HG03378 (cell line): ENCODE results near the gene DMBT1.
A peak's percentile ranks its signal among the peaks of the same experiment; 100 is the strongest.

Experiments
- ATAC-seq: cut with Tn5 transposase; IDR thresholded peaks from one replicate; pipeline ENCODE4 v1.9.1; 2021; ENCODE audit warnings: mild to moderate bottlenecking, moderate library complexity; ENCODE audit not compliant: unreplicated experiment

DMBT1 gene

GRCh38 chr10:122560279-122560804, at the start of gene DMBT1:
TSS of gene DMBT1 (plus strand) at chr10:122560754. CDS start at chr10:122560771, 17 bp downstream.
- ATAC-seq = no peak

- ATAC-seq = no peak
These were observed 47.5 kb upstream of the DMBT1 start for GRCh38 chr10:122513053-122513452.

- no peak for ATAC-seq
These were observed 46.3 kb upstream of the DMBT1 start for GRCh38 chr10:122514045-122514840.

GRCh38 chr10:122515022-122515424, 45.5 kb upstream of the DMBT1 start:
- no peak for ATAC-seq

DNA sequence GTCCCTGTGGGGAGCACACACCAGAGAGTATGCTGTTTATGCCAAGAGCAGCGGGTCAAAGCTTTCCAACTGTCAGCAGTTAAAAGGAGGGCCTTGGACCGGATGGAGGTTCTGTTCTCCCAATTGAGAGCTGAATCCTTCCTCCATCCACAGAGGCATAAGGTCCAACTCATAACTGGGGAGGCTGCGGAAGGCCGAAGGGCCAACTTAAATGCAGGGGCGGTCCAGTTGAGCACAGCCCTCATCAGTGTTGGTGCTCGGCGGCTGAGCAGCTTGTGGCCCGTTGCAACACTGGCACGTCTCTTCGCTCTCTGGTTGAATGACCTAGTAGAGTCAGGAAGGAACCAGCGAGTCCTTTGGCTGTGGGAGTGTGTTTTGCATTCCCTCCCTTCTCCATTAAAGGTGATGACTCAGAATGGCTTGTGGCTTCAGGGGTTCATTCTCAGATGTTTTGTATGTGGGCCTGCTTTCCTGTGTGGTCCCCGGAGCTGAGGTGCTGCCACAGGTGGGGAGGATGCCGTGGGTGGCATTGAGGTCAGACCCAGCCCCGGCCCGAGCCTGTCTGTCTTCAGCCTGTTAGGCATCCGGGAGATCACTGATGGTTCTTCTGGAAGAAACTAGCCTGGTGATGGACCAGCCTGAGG, 44.8 kb upstream of the DMBT1 start:
- peak; percentile 77 for ATAC-seq

GRCh38 chr10:122516734-122517133, 43.8 kb upstream of the DMBT1 start:
- ATAC-seq = no peak

GRCh38 chr10:122519144-122519543, 41.4 kb upstream of the DMBT1 start:
- ATAC-seq = no peak

DNA sequence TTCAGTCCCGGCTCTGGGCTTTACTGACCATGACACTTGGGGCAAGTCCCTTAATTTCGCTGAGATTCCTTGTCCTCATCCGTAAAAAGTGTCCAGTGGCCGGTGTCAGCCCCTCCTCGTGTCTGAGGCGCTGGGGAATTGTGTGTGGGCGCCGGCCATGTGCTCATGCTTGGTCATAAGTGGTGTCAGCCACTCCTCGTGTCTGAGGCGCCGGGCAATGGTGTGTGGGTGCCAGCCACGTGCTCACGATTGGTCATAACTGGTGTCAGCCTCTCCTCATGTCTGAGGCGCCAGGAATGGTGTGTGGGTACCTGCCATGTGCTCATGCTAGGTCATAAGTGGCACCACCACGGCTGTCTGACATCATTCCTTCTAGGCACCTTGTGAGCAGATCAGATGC, 40.7 kb upstream of the DMBT1 start:
- ATAC-seq = no peak

DNA sequence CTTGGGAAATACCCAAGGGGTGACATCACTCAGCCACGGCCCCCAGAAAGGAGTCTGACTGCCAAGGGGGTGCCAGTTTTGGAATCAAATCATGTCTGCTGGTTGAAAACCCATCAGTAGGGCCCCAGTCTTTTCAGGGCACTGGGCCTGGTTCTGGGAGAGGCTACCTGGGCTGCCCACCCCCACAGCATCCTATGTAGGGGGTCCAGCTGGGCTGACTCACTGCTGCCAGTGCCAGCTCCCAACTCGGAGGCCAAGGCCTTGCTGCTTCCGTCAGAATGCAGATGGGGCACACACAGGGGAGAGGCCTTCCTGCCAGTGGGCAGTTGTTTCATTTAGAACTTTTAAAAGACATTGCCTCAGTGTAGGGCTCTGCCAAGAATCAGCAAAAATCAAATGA, 39.5 kb upstream of the DMBT1 start:
- ATAC-seq = no peak

- ATAC-seq = no peak
These were observed 35.7 kb upstream of the DMBT1 start for GRCh38 chr10:122524811-122525210.

DNA sequence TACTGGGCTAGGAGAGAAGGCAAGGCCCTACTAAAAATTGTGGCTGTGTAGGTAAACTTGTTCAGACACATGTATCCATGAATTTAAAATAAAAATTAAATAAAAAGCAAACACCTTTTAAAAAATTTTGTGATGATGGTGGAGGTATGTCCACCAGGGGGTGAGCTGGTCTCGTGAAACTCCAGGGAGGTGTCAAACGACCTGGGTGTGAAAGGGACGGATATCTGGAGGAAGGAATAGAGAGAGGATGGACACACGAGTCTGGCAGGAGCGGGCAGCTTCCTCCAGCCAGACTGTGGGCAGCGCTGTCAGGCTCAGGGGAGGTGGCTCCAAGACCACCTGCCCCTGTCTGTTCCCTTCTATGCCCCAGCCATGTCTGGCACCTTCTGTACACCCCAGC, 34.8 kb upstream of the DMBT1 start:
- ATAC-seq = no peak

DNA sequence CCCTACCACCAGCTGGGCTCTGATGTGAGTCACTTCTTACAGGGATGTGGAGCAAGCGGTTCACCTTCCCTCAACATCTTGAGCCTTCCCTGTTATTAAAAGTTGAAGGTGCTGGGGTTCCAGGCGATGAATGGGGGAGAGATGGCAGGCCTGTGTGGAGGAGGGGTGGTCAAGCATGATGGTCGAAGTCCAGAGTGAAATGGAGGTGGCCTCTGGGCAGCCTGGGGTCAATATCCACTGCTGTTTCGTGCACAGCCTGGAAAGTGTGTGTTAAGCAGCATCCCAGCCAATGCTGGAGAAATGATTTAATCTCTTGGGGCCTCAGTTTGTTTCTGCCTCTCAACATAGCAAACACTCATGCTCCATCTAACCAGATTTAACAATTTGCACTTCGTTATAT, 33.7 kb upstream of the DMBT1 start:
- no peak for ATAC-seq

DNA sequence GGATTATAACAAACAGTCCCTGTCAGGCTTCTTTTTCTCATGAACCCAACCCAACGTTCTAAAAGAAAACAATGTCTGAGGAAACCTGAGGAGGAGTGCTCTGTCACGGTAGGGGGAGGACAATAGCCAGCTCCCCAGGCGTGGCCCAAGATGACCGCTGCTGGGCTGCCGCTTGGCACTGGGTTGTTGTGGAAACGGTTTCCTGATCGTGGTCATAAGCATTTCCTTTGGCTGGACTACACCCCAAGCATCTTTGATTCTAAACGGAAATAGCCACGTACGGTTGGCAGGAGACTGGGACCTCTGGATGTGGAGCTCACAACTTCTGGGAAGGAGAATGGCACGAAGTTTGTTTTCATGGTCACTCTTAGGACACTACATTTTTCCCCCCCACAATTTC, 30.4 kb upstream of the DMBT1 start:
- ATAC-seq = no peak

- no peak for ATAC-seq
These were observed 29.3 kb upstream of the DMBT1 start for GRCh38 chr10:122531261-122531660.

- no peak for ATAC-seq
These were observed 28.6 kb upstream of the DMBT1 start for GRCh38 chr10:122531939-122532338.

DNA sequence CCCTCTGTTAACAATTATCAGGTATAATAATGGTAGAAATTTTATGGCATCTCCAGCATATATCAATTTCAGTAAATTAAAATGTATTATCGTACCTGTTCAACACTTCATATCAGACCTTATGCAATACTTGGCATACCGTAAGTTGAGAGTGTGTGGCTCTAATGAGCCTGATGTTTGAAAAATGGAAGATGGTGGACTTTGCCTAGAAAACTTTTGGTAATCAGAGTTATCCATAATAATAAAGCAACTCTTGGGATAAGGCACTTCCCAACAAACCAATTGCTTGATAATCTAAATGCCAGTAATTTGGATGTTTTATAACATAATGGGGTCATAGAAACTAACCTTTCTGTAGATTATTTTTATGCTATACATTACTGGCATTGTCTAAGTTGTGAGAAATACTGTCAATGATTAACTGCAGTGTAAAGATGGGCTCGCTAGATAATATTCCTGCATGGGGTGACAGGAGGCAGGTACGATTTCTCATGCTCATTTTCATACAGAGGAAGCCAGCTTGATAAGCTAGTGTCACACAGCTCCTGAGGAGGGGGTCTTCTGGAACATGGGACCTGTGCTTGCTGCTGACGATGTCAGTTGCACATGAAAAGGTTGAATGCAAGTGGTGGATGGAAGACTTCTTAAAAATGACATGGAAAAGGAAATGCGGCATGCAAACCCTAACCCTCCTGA, 27.8 kb upstream of the DMBT1 start:
- no peak for ATAC-seq

DNA sequence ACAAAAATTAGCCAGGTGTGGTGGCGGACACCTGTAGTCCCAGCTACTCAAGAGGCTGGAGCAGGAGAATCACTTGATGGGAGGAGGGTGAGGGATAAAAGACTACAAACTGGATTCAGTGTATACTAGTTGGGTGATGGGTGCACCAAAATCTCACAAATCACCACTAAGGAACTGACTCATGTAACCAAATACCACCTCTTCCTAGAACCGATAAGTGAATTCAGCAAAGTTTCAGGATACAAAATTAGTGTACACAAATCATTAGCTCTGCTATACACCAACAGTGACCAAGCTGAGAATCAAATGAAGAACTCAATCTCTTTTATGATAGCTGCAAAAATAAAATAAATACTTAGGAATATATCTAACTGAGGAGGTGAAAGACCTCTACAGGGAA, 23.0 kb upstream of the DMBT1 start:
- no peak for ATAC-seq

DNA sequence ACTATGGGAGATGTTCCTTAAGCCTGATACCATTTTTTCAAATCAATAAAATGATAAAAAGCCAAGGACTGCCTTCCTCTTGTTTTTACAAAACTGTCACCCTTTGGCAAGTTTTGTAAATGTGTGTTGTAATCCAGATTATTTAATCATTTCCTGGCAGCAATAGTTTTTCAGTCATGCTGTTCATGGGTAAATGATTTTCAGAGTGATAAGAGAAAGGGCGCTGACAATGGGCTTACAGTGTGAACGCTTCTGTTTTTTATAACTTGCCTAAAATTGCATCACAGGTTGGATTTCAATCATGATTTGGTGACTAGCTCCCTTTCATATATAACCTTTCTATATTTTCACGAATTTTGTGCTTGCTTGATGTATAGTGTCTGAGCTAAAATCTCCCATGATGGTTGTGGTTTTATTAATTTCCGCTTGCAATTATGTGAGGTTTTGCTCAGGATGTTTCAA, 19.0 kb upstream of the DMBT1 start:
- no peak for ATAC-seq

- no peak for ATAC-seq
These were observed 16.7 kb upstream of the DMBT1 start for GRCh38 chr10:122543676-122544445.

DNA sequence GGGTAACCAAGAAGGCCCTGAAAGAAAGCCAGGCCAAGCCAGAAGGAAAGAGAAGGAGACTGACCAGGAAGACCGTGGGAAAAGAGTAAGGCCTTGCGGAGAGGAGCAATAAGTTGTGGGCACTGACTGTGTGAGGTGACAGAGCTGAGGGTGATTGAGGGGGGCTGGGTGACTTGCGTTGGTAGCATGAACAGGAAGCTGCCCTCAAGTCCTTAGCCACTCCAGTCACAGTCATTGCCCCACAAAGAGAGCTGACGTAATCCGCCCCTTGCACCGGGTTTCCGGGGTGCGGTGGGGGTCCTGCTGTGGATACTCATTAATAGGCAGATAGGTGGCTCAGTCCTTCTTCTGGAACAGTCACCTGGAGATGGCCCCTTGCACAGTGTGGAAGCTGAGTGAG, 16.1 kb upstream of the DMBT1 start:
- ATAC-seq = no peak

DNA sequence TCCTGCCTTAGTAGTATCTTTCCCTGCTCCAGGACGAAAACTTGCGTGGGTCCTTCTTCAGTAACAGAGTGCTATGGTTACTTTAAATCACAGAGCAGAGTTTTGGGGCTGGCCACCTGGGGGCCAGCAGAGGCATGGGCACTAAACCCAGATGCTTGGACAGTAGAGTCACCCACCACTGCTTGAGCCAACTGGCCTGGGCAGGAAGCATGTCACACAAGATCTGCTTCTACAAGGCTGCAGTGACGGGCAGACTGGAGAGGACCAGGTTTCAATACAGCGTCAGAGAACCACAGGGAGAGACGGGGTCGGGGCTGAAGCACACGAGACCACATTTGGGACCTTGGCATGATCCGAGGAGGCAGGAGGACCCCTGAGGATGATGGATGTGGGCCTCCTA, 14.3 kb upstream of the DMBT1 start:
- no peak for ATAC-seq
